GM23338 (cell line): ENCODE data around the gene CNTNAP5. TPM values are rescaled to one million over a fixed set of nuclear protein-coding genes. Genes with fewer than 3 reads are reported as not detected.

ENCODE experiments used
- ATAC-seq: fragments of 200-7000 bp; cut with Tn5 transposase; 3 replicates; pipeline ENCODE4 v1.9.1; 2020
- DNase-seq: peaks from one replicate; pipeline ENCODE4 v3.0.0-alpha.2; 2015; ENCODE audit warnings: low spot score
- H2AFZ ChIP-seq: fragments of 200-600 bp; sonication (generic); 2 replicates; pipeline ENCODE4 v1.8.0; 2016; ENCODE audit warnings: antibody characterized with exemption, mild to moderate bottlenecking, moderate library complexity
- H3F3A ChIP-seq: fragments of 200-600 bp; sonication (generic); replicated peaks from 2 replicates; pipeline ENCODE4 v1.8.0; 2017; ENCODE audit warnings: antibody characterized with exemption, mixed run types, low read depth
- H3K27ac ChIP-seq: fragments of 200-600 bp; sonication (generic); 2 replicates; pipeline ENCODE4 v1.6.1; 2016; ENCODE audit warnings: low read depth
- H3K27me3 ChIP-seq: fragments of 200-600 bp; sonication (generic); 2 replicates; pipeline ENCODE4 v1.8.0; 2016; ENCODE audit warnings: mild to moderate bottlenecking, mixed run types, moderate library complexity; ENCODE audit not compliant: insufficient read depth
- H3K36me3 ChIP-seq: fragments of 200-600 bp; sonication (generic); 2 replicates; pipeline ENCODE4 v1.8.0; 2016; ENCODE audit warnings: mild to moderate bottlenecking; ENCODE audit not compliant: insufficient read depth
- H3K4me1 ChIP-seq: fragments of 200-600 bp; sonication (generic); 2 replicates; pipeline ENCODE4 v1.8.0; 2016; ENCODE audit warnings: mild to moderate bottlenecking, moderate library complexity; ENCODE audit not compliant: insufficient read depth
- H3K4me2 ChIP-seq: fragments of 200-600 bp; sonication (generic); 2 replicates; pipeline ENCODE4 v1.7.1; 2017; ENCODE audit warnings: mixed run types
- H3K4me3 ChIP-seq: fragments of 200-600 bp; sonication (generic); 2 replicates; pipeline ENCODE4 v1.6.1; 2016; ENCODE audit warnings: mixed run types
- H3K79me2 ChIP-seq: fragments of 200-600 bp; sonication (generic); replicated peaks from 2 replicates; pipeline ENCODE4 v1.8.0; 2017; ENCODE audit warnings: mild to moderate bottlenecking; ENCODE audit not compliant: insufficient read depth
- H3K9me2 ChIP-seq: fragments of 200-600 bp; sonication (generic); 2 replicates; pipeline ENCODE4 v1.8.0; 2017; ENCODE audit not compliant: insufficient read depth
- H4K20me1 ChIP-seq: fragments of 200-600 bp; sonication (generic); replicated peaks from 2 replicates; pipeline ENCODE4 v1.8.0; 2017; ENCODE audit warnings: mild to moderate bottlenecking; ENCODE audit not compliant: insufficient read depth
- H3K27ac Mint-ChIP-seq: 2 replicates; pipeline ENCODE4 v1.8.0; 2020; ENCODE audit warnings: inconsistent platforms, mild to moderate bottlenecking, moderate library complexity, mixed read lengths
- H3K27me3 Mint-ChIP-seq: 3 replicates; pipeline ENCODE4 v1.8.0; 2022; ENCODE audit warnings: low read depth, mild to moderate bottlenecking, moderate library complexity, mixed read lengths, inconsistent platforms; ENCODE audit not compliant: insufficient read depth, poor library complexity
- H3K36me3 Mint-ChIP-seq: 3 replicates; pipeline ENCODE4 v1.8.0; 2021; ENCODE audit warnings: low read depth, mild to moderate bottlenecking, inconsistent platforms, moderate library complexity, mixed read lengths
- H3K4me1 Mint-ChIP-seq: 3 replicates; pipeline ENCODE4 v1.8.0; 2020; ENCODE audit warnings: mild to moderate bottlenecking, inconsistent platforms, mixed read lengths
- H3K4me3 Mint-ChIP-seq: 3 replicates; pipeline ENCODE4 v1.8.0; 2021; ENCODE audit warnings: moderate library complexity, mild to moderate bottlenecking, inconsistent platforms, mixed read lengths
- H3K9me3 Mint-ChIP-seq: 3 replicates; pipeline ENCODE4 v1.8.0; 2020; ENCODE audit warnings: moderate library complexity, mild to moderate bottlenecking, inconsistent platforms, mixed read lengths
- CREB1 ChIP-seq: fragments of 250-450 bp; sonication (Bioruptor Pico); IDR thresholded peaks from 2 replicates; pipeline ENCODE4 v1.5.0; 2020; ENCODE audit warnings: low read depth, mild to moderate bottlenecking, moderate library complexity
- EZH2 ChIP-seq: fragments of 200-600 bp; sonication (generic); IDR thresholded peaks from one replicate; pipeline ENCODE4 v1.8.0; 2017; ENCODE audit warnings: antibody characterized with exemption, mild to moderate bottlenecking, low read depth; ENCODE audit not compliant: unreplicated experiment
- EZH2phosphoT487 ChIP-seq: fragments of 200-600 bp; sonication (generic); IDR thresholded peaks from one replicate; pipeline ENCODE4 v1.8.1; 2018; ENCODE audit warnings: antibody characterized with exemption; ENCODE audit not compliant: unreplicated experiment
- JUNB ChIP-seq: IDR thresholded peaks from one replicate; pipeline ENCODE4 v1.6.1; 2016; ENCODE audit warnings: antibody characterized with exemption; ENCODE audit not compliant: unreplicated experiment
- NANOG ChIP-seq: IDR thresholded peaks from 2 replicates; pipeline ENCODE4 v1.6.1; 2016; ENCODE audit warnings: antibody characterized with exemption, borderline replicate concordance
- POLR2AphosphoS5 ChIP-seq: IDR thresholded peaks from 2 replicates; pipeline ENCODE4 v1.6.1; 2016; ENCODE audit warnings: antibody characterized with exemption, low read depth
- REST ChIP-seq: IDR thresholded peaks from one replicate; pipeline ENCODE4 v1.6.1; 2018; ENCODE audit warnings: antibody characterized with exemption; ENCODE audit not compliant: unreplicated experiment
- STAT1 ChIP-seq: IDR thresholded peaks from one replicate; pipeline ENCODE4 v1.6.1; 2016; ENCODE audit warnings: antibody characterized with exemption; ENCODE audit not compliant: unreplicated experiment
- ZNF114 ChIP-seq: fragments of 250-450 bp; sonication (Bioruptor Pico); IDR thresholded peaks from 2 replicates; pipeline ENCODE4 v1.5.0; 2020; ENCODE audit warnings: mild to moderate bottlenecking, moderate library complexity
- ZNF331 ChIP-seq: fragments of 250-450 bp; sonication (Bioruptor Pico); IDR thresholded peaks from 2 replicates; pipeline ENCODE4 v1.5.0; 2020; ENCODE audit warnings: low read depth, mild to moderate bottlenecking, moderate library complexity
- ZNF462 ChIP-seq: fragments of 250-450 bp; sonication (Bioruptor Pico); IDR thresholded peaks from 2 replicates; pipeline ENCODE4 v1.5.0; 2020; ENCODE audit warnings: mild to moderate bottlenecking, moderate library complexity
- polyA plus RNA-seq: library from polyadenylated mRNA; unstranded; fragments of >200 nt; fragmentation: Nextera tagmentation; extraction: Ambion mirVana; gene quantifications from 2 replicates; pipeline ENCODE4 v1.2.1, GENCODE V29; 2016
- total RNA-seq: library from RNA; depleted of rRNA; stranded (reverse); fragments of >200 nt; shearing (Covaris generic); gene quantifications from 2 replicates; pipeline ENCODE4 v1.2.3, GENCODE V29; 2014
- TF ChIP-seq, protein P1 (sequence below): IDR thresholded peaks from 2 replicates; pipeline ENCODE4 v1.6.1; 2016; ENCODE audit warnings: antibody characterized with exemption
- TF ChIP-seq, protein P2 (sequence below), 2 experiments: fragments of 200-600 bp in 1 of 2; sonication (generic) in 1 of 2; conservative IDR thresholded peaks; 2 replicates each; pipeline versions ENCODE4 v1.5.1 to v1.6.1; 2016 to 2017; ENCODE audit warnings: antibody characterized with exemption in 2 of 2, low read depth in 2 of 2, mild to moderate bottlenecking in 2 of 2, moderate library complexity in 1 of 2

The CNTNAP5 gene
- total and polyA plus RNA-seq, 2 experiments from 2014 or later = 0.49 to 0.50 TPM

GRCh38 chr2:124382067-124382618 lies 357.1 kb downstream of the CNTNAP5 start:
- no peak overlapping the region for H3K4me3 Mint-ChIP-seq
- H3K27ac ChIP-seq = no peak overlapping the region
- no peak overlapping the region for H3K4me2 ChIP-seq
- peaks cover 13% of the 10 kb centered on the region for H3K4me1 ChIP-seq
- no peak overlapping the region for H2AFZ ChIP-seq
- no peaks in the 10 kb centered on the region for H3K27me3 ChIP-seq
- no peaks in the 10 kb centered on the region for H4K20me1 ChIP-seq
- H3F3A ChIP-seq = no peaks in the 10 kb centered on the region
- H3K27ac Mint-ChIP-seq = no peak overlapping the region
- no peaks in the 10 kb centered on the region for H3K27me3 Mint-ChIP-seq
- H3K4me1 Mint-ChIP-seq = peaks cover 11% of the 10 kb centered on the region; the same call in 2 of the 3 replicates
- no peak overlapping the region for H3K4me3 ChIP-seq
- peaks cover 9% of the 10 kb centered on the region for H3K9me2 ChIP-seq
- TF ChIP-seq STAT1 = no peak
- TF ChIP-seq, protein P1, sequence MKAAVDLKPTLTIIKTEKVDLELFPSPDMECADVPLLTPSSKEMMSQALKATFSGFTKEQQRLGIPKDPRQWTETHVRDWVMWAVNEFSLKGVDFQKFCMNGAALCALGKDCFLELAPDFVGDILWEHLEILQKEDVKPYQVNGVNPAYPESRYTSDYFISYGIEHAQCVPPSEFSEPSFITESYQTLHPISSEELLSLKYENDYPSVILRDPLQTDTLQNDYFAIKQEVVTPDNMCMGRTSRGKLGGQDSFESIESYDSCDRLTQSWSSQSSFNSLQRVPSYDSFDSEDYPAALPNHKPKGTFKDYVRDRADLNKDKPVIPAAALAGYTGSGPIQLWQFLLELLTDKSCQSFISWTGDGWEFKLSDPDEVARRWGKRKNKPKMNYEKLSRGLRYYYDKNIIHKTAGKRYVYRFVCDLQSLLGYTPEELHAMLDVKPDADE = no peak
- no peak for TF ChIP-seq JUNB
- TF ChIP-seq ZNF114 (CRISPR knock-in tag) = no peak
- TF ChIP-seq EZH2 = no peak
- no peak for TF ChIP-seq POLR2AphosphoS5
- TF ChIP-seq REST = no peak
- no peak for TF ChIP-seq ZNF331 (CRISPR knock-in tag)
- no peak for TF ChIP-seq CREB1 (CRISPR knock-in tag)
- no peak for TF ChIP-seq NANOG
- TF ChIP-seq ZNF462 = no peak
- TF ChIP-seq, protein P2, sequence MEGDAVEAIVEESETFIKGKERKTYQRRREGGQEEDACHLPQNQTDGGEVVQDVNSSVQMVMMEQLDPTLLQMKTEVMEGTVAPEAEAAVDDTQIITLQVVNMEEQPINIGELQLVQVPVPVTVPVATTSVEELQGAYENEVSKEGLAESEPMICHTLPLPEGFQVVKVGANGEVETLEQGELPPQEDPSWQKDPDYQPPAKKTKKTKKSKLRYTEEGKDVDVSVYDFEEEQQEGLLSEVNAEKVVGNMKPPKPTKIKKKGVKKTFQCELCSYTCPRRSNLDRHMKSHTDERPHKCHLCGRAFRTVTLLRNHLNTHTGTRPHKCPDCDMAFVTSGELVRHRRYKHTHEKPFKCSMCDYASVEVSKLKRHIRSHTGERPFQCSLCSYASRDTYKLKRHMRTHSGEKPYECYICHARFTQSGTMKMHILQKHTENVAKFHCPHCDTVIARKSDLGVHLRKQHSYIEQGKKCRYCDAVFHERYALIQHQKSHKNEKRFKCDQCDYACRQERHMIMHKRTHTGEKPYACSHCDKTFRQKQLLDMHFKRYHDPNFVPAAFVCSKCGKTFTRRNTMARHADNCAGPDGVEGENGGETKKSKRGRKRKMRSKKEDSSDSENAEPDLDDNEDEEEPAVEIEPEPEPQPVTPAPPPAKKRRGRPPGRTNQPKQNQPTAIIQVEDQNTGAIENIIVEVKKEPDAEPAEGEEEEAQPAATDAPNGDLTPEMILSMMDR (conservative IDR thresholded peaks at IDR 0.05; ENCODE audit: low read depth in 2 of 2) = no peak
- TF ChIP-seq EZH2phosphoT487 = no peak
- H3K36me3 Mint-ChIP-seq = peaks cover 4% of the 10 kb centered on the region; the same call in 1 of the 3 replicates
- DNase-seq = no peak
- no peak for ATAC-seq
- H3K79me2 ChIP-seq = no peaks in the 10 kb centered on the region
- H3K36me3 ChIP-seq = no peaks in the 10 kb centered on the region
- H3K9me3 Mint-ChIP-seq = peaks cover 3% of the 10 kb centered on the region; the same call in 1 of the 3 replicates
